Suprapubic skin (tissue), 4 donors: ENCODE data around the gene UBXN1.

ENCODE experiments used
- CTCF ChIP-seq, 2 donors: fragments of 200-600 bp in 1 of 2; fragments of 450-650 bp in 1 of 2; sonication (generic) in 1 of 2; IDR thresholded peaks; one replicate each; pipeline ENCODE4 v1.5.1; 2016 to 2019; ENCODE audit warnings: antibody characterized with exemption in 2 of 2, mild to moderate bottlenecking in 1 of 2, moderate library complexity in 1 of 2
- EP300 ChIP-seq: sonication (generic); formaldehyde crosslinking; IDR thresholded peaks from one replicate; pipeline ENCODE4 v1.6.1; 2017; ENCODE audit warnings: antibody characterized with exemption
- POLR2A ChIP-seq, 2 donors: fragments of 450-650 bp; IDR thresholded peaks; one replicate each; pipeline ENCODE4 v1.6.1; 2017; ENCODE audit warnings: antibody characterized with exemption in 2 of 2, mild to moderate bottlenecking in 2 of 2, moderate library complexity in 2 of 2
- POLR2AphosphoS5 ChIP-seq, 3 donors: sonication (generic); formaldehyde crosslinking; IDR thresholded peaks; one replicate each; pipeline ENCODE4 v1.6.1; 2017; ENCODE audit warnings: antibody characterized with exemption in 3 of 3

GRCh38 chr11:62710001-62710345, 31.1 kb upstream of the UBXN1 start:
- TF ChIP-seq EP300 (no peak), POLR2A (IDR thresholded peaks at IDR 0.05) (no peak), CTCF (IDR thresholded peaks at IDR 0.05) (no peak), POLR2AphosphoS5 (IDR thresholded peaks at IDR 0.05) (no peak)
